ENCODE data around the gene SMURF2. TPM values are rescaled to one million over a fixed set of nuclear protein-coding genes. Genes with fewer than 3 reads are reported as not detected.
A peak's percentile ranks its signal among the peaks of the same experiment; 100 is the strongest.
"Not testable (repeated sequence)": the region's sequence is repeated elsewhere in the genome, so short reads cannot be mapped to it uniquely, and the experiment has no call there.

Gene SMURF2
- total and polyA plus RNA-seq, 8 donors = 2.6 to 54.3 (median 17.2) TPM

DNA sequence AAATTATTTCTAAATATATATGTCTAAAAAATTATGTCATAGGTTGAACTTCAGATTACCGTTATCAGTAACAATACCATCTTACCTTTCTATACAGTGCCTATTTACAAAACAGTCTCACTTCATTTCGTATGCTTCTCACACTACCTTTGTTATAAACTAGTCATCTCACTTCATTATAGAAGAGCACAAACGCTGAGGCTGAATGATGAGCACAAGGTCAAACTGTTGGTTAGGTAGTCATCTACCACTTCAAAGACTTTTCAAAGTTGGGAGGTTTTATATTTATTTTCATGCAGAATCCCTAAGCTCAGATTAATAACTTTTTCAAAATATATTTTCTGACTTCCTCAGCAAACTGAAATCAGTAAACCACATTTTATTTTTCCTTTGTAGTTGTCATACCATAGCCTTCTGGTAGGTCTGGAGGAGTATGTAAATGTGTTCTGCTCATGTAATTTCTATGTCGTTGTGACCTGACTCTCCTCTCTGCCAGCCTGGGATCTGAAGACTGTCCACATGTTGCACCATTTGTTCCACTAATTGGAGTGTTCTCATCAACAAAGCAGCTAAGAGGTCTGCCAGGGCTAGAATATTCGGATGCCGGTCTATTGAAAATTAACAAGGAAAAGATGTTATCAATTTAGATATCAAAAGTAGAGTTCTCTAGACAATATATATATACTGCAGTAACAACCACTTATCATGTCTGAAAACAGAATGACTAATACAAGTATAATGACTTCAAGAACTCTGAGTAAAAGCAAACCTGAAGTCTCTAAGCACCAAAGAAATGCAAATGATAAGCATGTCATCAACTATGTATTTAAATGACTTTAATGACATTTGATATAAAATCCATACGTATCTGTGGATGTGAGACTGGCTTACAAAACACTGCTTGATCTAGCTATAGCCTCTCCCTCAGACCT, 81.5 kb downstream of the SMURF2 start:
- Histone ChIP-seq H3K4me1 (peaks cover 0 to 4% (median 0%) of the 10 kb centered on the region in 4 donors), H3K4me3 (no peak overlapping the region), H3K27ac (peak overlapping the region in 1 of 5 donors; percentile 2), H3K27me3 (no peaks in the 10 kb centered on the region), H3K9me3 (no peaks in the 10 kb centered on the region), H3K36me3 (peaks cover 16 to 85% (median 79%) of the 10 kb centered on the region in 4 donors)
- DNase-seq = no peak
- WGBS, 5 donors = 53 to 72% (median 62%) methylated on average over 7 of the region's 7 CpGs
- TF ChIP-seq POLR2AphosphoS5 (IDR thresholded peaks at IDR 0.05) (no peak), EP300 (IDR thresholded peaks at IDR 0.05) (no peak), POLR2A (IDR thresholded peaks at IDR 0.05) (no peak)
- TF ChIP-seq, protein P1, sequence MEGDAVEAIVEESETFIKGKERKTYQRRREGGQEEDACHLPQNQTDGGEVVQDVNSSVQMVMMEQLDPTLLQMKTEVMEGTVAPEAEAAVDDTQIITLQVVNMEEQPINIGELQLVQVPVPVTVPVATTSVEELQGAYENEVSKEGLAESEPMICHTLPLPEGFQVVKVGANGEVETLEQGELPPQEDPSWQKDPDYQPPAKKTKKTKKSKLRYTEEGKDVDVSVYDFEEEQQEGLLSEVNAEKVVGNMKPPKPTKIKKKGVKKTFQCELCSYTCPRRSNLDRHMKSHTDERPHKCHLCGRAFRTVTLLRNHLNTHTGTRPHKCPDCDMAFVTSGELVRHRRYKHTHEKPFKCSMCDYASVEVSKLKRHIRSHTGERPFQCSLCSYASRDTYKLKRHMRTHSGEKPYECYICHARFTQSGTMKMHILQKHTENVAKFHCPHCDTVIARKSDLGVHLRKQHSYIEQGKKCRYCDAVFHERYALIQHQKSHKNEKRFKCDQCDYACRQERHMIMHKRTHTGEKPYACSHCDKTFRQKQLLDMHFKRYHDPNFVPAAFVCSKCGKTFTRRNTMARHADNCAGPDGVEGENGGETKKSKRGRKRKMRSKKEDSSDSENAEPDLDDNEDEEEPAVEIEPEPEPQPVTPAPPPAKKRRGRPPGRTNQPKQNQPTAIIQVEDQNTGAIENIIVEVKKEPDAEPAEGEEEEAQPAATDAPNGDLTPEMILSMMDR (IDR thresholded peaks at IDR 0.05) = no peak
- intact Hi-C loops (cut with DNase I; ENCODE audit: low total_unique reads) = no loop called here

DNA sequence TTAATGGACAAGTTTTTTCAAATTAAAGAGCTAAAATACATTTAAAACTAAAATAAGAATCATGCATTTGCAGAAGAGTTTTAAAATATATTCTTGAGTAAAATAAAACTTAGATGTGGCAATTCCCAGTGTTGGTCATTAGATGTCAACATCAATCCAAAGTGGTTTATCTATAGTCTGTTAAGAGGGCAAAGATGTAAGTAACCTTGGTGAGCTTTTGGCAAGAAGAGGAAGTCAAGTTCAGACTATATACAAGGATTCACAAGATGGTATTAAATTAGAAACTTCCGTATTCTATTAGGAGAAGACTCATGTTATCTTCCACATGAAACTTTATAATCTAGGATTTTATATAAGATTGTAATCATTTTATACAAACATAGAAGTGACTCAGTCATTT, 82.2 kb downstream of the SMURF2 start:
- Histone ChIP-seq H3K4me3 (no peak overlapping the region), H3K27ac (no peak overlapping the region), H3K4me1 (peaks cover 0 to 4% (median 0%) of the 10 kb centered on the region in 4 donors), H3K9me3 (no peaks in the 10 kb centered on the region), H3K36me3 (peaks cover 16 to 87% (median 83%) of the 10 kb centered on the region in 4 donors), H3K27me3 (no peaks in the 10 kb centered on the region)
- intact Hi-C loops (cut with DNase I; ENCODE audit: low total_unique reads) = no loop called here
- 80 to 95% (median 94%) methylated on average over 1 of the region's 1 CpG for WGBS, 5 donors
- no peak for DNase-seq
- TF ChIP-seq EP300 (IDR thresholded peaks at IDR 0.05) = no peak

DNA sequence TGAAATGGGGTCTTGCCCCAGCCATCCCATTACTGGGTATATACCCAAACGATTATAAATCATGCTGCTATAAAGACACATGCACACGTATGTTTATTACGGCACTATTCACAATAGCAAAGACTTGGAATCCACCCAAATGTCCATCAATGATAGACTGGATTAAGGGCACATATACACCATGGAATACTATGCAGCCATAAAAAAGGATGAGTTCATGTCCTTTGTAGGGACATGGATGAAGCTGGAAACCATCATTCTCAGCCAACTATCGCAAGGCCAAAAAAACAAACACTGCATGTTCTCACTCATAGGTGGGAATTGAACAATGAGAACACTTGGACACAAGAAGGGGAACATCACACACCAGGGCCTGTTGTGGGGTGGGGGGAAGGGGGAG, 85.1 kb downstream of the SMURF2 start:
- intact Hi-C loops (cut with DNase I; ENCODE audit: low total_unique reads) = not testable (repeated sequence)

DNA sequence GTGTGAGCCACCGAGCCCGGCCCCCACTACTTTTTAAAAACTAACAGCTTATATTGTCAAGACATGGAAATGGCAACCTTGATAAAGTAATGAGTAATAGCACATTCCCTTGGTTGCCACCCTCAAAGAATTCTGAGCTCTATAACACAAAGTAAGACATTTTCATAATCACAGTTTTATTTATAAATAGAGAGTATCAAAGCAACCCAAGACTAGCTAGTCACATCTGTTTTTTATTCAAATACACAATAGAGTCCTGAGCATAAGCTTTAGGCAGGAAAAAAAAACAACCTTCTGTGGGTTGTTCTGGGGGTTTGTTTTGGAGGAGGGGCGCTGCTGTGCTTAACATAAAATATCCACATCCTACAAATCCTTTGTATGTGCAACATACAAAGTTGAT, 86.7 kb downstream of the SMURF2 start:
- Histone ChIP-seq H3K36me3 (peaks cover 20 to 79% (median 68%) of the 10 kb centered on the region in 4 donors), H3K4me3 (no peak overlapping the region), H3K27me3 (no peaks in the 10 kb centered on the region), H3K4me1 (peaks cover 0 to 5% (median 0%) of the 10 kb centered on the region in 4 donors), H3K9me3 (no peaks in the 10 kb centered on the region), H3K27ac (no peak overlapping the region)
- no peak for DNase-seq
- no peak for TF ChIP-seq POLR2A (IDR thresholded peaks at IDR 0.05)
- TF ChIP-seq EP300 (IDR thresholded peaks at IDR 0.05) = no peak
- TF ChIP-seq, protein P1 (IDR thresholded peaks at IDR 0.05) = no peak
- no peak for TF ChIP-seq POLR2AphosphoS5 (IDR thresholded peaks at IDR 0.05)
- intact Hi-C loops (cut with DNase I; ENCODE audit: low total_unique reads) = no loop called here
- WGBS, 5 donors = 95 to 100% (median 97%) methylated on average over 3 of the region's 3 CpGs

More for the DNA sequence above, 85.1 kb downstream of the SMURF2 start:
- H3K27ac ChIP-seq, DNase-seq, H3K4me3 ChIP-seq, H3K9me3 ChIP-seq, H3K27me3 ChIP-seq, H3K4me1 ChIP-seq: not testable (repeated sequence)
- WGBS, 5 donors = 94 to 99% (median 97%) methylated on average over 4 of the region's 4 CpGs
- peaks cover 16 to 79% (median 68%) of the 10 kb centered on the region in 4 donors for H3K36me3 ChIP-seq

DNA sequence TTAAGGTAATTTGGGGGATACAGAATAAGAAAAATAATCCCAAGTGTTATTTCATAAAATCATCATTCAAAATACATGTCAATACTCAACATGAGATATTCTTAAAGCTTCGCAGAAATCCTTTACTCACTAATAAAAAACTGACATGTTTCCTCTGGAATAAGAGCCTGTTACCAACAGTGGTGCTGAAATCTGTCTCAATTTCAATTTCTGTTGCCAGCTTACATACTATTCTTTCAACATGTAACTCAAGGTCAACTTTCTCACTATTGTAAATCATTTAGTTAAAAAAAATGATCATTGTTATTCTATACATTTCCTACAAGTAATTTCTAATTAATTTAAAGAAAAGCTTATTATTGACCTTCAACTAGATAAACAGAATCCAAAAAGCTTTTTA, 87.5 kb downstream of the SMURF2 start:
- no peak for TF ChIP-seq POLR2A (IDR thresholded peaks at IDR 0.05)
- TF ChIP-seq, protein P1 (IDR thresholded peaks at IDR 0.05) = no peak
- no peak for TF ChIP-seq POLR2AphosphoS5 (IDR thresholded peaks at IDR 0.05)
- TF ChIP-seq EP300 (IDR thresholded peaks at IDR 0.05) = no peak
- no peaks in the 10 kb centered on the region for H3K27me3 ChIP-seq
- WGBS, 5 donors = 91 to 100% (median 95%) methylated on average over 1 of the region's 1 CpG
- peaks cover 0 to 5% (median 0%) of the 10 kb centered on the region in 4 donors for H3K4me1 ChIP-seq
- H3K9me3 ChIP-seq = no peaks in the 10 kb centered on the region
- DNase-seq = no peak
- H3K36me3 ChIP-seq = peaks cover 13 to 79% (median 68%) of the 10 kb centered on the region in 4 donors
- H3K27ac ChIP-seq = no peak overlapping the region
- intact Hi-C loops (cut with DNase I; ENCODE audit: low total_unique reads) = no loop called here
- H3K4me3 ChIP-seq = no peak overlapping the region
